ENCODE measurements around the gene NPY1R.

NPY1R gene

DNA sequence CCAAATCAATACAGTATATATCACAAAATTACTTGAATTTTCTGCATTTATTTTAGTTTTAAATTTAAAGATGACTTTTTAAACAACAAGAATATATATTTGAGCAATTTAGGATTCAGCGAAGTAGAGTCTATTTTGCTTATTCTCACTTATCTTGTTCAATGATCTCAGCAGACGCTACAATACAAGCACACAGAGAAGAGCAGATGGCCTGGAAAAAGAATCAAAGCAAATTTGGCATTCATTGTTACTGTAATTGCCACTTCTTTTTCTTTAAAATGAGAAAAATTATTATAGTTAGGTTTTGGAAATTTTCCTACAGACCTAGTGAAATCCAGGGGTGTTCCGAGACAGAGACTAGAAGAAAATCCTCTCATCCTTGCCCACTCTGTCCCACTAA lies 57.5 kb downstream of the NPY1R start:
- no peak for DNase-seq

Data from activated CD4-positive, alpha-beta T cell treated with anti-CD3 and anti-CD28 coated beads, Interleukin-2, amount 50 U/mL, for 48 hours (primary cell).